ENCODE measurements around the gene GIGYF2. TPM values are rescaled to one million over a fixed set of nuclear protein-coding genes. Genes with fewer than 3 reads are reported as not detected.

GIGYF2 gene
- polyA plus RNA-seq, 1 of the 3 experiments (the other 2 are of a cell fraction), result 12.8 TPM

DNA sequence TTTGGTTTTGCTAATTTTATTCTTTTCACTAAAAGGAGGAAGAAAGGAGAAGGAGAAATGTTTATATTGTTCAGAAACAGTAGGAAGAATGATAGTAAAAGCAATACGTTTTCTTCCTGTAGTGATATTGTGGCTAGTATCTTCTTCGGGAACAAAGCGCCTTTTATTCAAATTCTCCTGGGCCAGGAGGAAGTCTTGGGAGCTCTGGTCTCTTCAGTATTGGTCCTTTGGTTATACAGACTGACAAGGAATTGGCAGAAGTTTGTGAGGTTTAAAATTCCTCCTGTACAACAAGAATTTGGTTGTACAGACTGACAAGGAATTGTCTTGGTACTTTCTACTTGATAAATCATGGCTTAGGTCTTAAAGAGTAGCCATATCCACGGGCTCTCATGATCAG lies 9.9 kb downstream of the GIGYF2 start:
- H3K9ac ChIP-seq, result no peak overlapping the region
- H2AFZ ChIP-seq (ENCODE audit: low read depth), result no peak overlapping the region
- H3K27me3 ChIP-seq (ENCODE audit: insufficient read depth), result no peaks in the 10 kb centered on the region
- no peak for DNase-seq
- ChIA-PET CTCF (interaction anchor here (1.6 kb wide), 1 partner anchor 96 kb away, joined by 4 read pairs; no protein-coding TSS in a partner anchor), POLR2A (no interaction called here)
- H3K4me3 ChIP-seq (ENCODE audit: low read depth in 2 of 2, low read length in 1 of 2), result no peak overlapping the region
- no peak overlapping the region for H3K27ac ChIP-seq (ENCODE audit: low read depth in 2 of 2, low read length in 1 of 2)
- H3F3A ChIP-seq (replicated peaks; ENCODE audit: insufficient read depth), result peaks cover 4% of the 10 kb centered on the region
- peaks cover 2 to 36% of the 10 kb centered on the region in 2 experiments for H3K36me3 ChIP-seq (replicated peaks in 1 of 2; ENCODE audit: control insufficient read depth in 1 of 2, insufficient read depth in 2 of 2, low read length in 1 of 2)
- WGBS (ENCODE audit: low lambda C conversion rate), result 97% methylated on average over 4 of the region's 4 CpGs
- TF ChIP-seq GABPA (IDR thresholded peaks at IDR 0.05; ENCODE audit: low read depth), result no peak
- TF ChIP-seq EP300 (IDR thresholded peaks at IDR 0.05; ENCODE audit: borderline replicate concordance in 1 of 2, low read depth in 1 of 2, low read length in 1 of 2), result no peak
- no peak for TF ChIP-seq NRF1 (IDR thresholded peaks at IDR 0.05; ENCODE audit: low read depth, low read length)
- TF ChIP-seq TEAD4 (IDR thresholded peaks at IDR 0.05; ENCODE audit: borderline replicate concordance, insufficient read depth), result no peak
- no peak for TF ChIP-seq RCOR1 (IDR thresholded peaks at IDR 0.05; ENCODE audit: low read length)
- no peak for TF ChIP-seq FOXJ3 (CRISPR knock-in tag; IDR thresholded peaks at IDR 0.05)
- TF ChIP-seq SMC3 (IDR thresholded peaks at IDR 0.05; ENCODE audit: low read depth, low read length), result no peak
- TF ChIP-seq FOSL2 (IDR thresholded peaks at IDR 0.05; ENCODE audit: borderline replicate concordance, low read depth), result no peak
- TF ChIP-seq, protein P1, sequence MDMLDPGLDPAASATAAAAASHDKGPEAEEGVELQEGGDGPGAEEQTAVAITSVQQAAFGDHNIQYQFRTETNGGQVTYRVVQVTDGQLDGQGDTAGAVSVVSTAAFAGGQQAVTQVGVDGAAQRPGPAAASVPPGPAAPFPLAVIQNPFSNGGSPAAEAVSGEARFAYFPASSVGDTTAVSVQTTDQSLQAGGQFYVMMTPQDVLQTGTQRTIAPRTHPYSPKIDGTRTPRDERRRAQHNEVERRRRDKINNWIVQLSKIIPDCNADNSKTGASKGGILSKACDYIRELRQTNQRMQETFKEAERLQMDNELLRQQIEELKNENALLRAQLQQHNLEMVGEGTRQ (IDR thresholded peaks at IDR 0.05; ENCODE audit: borderline replicate concordance, low read depth, low read length), result no peak
- H3K9me3 ChIP-seq, result no peaks in the 10 kb centered on the region
- peaks cover 93% of the 10 kb centered on the region for H3K79me2 ChIP-seq (ENCODE audit: insufficient read depth)
- H3K9me2 ChIP-seq, result no peaks in the 10 kb centered on the region
- H3K4me2 ChIP-seq, result no peak overlapping the region
- H4K20me1 ChIP-seq (ENCODE audit: insufficient read depth), result peaks cover 20% of the 10 kb centered on the region
- no peaks in the 10 kb centered on the region for H3K4me1 ChIP-seq (ENCODE audit: control insufficient read depth in 1 of 2, insufficient read depth in 2 of 2, low read depth in 1 of 2, low read length in 1 of 2)

DNA sequence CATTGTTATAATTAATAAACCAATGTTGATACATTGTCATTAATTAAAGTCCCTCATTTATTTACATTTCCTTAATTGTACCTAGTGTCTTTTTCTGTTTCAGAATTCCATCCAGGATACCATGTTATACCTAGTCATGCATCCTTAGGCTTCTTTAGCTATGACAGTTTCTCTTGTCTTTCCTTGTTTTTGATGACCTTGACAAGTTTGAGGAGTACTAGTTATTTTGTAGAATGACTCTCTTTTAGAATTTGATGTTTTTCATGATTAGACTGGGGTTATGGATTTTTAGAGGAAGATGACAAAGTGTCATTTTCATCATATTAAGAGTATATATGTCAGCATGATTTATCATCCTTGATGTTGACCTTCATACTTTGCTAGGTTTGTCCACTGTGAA lies 16.4 kb downstream of the GIGYF2 start:
- H4K20me1 ChIP-seq (ENCODE audit: insufficient read depth), result peaks cover 21% of the 10 kb centered on the region; the same call in 1 of the 2 replicates
- H3K79me2 ChIP-seq (ENCODE audit: insufficient read depth), result peaks cover 94% of the 10 kb centered on the region
- H3K36me3 ChIP-seq (replicated peaks in 1 of 2; ENCODE audit: control insufficient read depth in 1 of 2, insufficient read depth in 2 of 2, low read length in 1 of 2), result peaks cover 2 to 51% of the 10 kb centered on the region in 2 experiments
- no peak overlapping the region for H3K4me2 ChIP-seq
- no peaks in the 10 kb centered on the region for H3K9me2 ChIP-seq
- no peak overlapping the region for H3K27ac ChIP-seq (ENCODE audit: low read depth in 2 of 2, low read length in 1 of 2)
- TF ChIP-seq, protein P1 (IDR thresholded peaks at IDR 0.05; ENCODE audit: borderline replicate concordance, low read depth, low read length), result no peak
- TF ChIP-seq TCF12 (IDR thresholded peaks at IDR 0.05), result no peak
- TF ChIP-seq, protein P2, sequence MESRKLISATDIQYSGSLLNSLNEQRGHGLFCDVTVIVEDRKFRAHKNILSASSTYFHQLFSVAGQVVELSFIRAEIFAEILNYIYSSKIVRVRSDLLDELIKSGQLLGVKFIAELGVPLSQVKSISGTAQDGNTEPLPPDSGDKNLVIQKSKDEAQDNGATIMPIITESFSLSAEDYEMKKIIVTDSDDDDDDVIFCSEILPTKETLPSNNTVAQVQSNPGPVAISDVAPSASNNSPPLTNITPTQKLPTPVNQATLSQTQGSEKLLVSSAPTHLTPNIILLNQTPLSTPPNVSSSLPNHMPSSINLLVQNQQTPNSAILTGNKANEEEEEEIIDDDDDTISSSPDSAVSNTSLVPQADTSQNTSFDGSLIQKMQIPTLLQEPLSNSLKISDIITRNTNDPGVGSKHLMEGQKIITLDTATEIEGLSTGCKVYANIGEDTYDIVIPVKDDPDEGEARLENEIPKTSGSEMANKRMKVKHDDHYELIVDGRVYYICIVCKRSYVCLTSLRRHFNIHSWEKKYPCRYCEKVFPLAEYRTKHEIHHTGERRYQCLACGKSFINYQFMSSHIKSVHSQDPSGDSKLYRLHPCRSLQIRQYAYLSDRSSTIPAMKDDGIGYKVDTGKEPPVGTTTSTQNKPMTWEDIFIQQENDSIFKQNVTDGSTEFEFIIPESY (IDR thresholded peaks at IDR 0.05; ENCODE audit: borderline replicate concordance, low read depth), result no peak
- no peak for TF ChIP-seq TEAD4 (IDR thresholded peaks at IDR 0.05; ENCODE audit: borderline replicate concordance, insufficient read depth)
- TF ChIP-seq SIN3A (IDR thresholded peaks at IDR 0.05; ENCODE audit: borderline replicate concordance, low read depth, low read length), result no peak
- no peak for TF ChIP-seq MEF2A (IDR thresholded peaks at IDR 0.05; ENCODE audit: borderline replicate concordance, low read depth)
- no peak for TF ChIP-seq JUND (IDR thresholded peaks at IDR 0.05)
- TF ChIP-seq NRF1 (IDR thresholded peaks at IDR 0.05; ENCODE audit: low read depth, low read length), result no peak
- TF ChIP-seq RAD21 (IDR thresholded peaks at IDR 0.05; ENCODE audit: low read length), result no peak
- no peak for TF ChIP-seq GATA2 (CRISPR knock-in tag; IDR thresholded peaks at IDR 0.05)
- TF ChIP-seq, protein P3, sequence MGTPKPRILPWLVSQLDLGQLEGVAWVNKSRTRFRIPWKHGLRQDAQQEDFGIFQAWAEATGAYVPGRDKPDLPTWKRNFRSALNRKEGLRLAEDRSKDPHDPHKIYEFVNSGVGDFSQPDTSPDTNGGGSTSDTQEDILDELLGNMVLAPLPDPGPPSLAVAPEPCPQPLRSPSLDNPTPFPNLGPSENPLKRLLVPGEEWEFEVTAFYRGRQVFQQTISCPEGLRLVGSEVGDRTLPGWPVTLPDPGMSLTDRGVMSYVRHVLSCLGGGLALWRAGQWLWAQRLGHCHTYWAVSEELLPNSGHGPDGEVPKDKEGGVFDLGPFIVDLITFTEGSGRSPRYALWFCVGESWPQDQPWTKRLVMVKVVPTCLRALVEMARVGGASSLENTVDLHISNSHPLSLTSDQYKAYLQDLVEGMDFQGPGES (IDR thresholded peaks at IDR 0.05; ENCODE audit: low read depth, low read length), result no peak
- no peak for TF ChIP-seq TAF1 (IDR thresholded peaks at IDR 0.05; ENCODE audit: borderline replicate concordance, low read depth, low read length)
- no peak for TF ChIP-seq RXRA (IDR thresholded peaks at IDR 0.05; ENCODE audit: borderline replicate concordance, low read depth)
- TF ChIP-seq, protein P4, sequence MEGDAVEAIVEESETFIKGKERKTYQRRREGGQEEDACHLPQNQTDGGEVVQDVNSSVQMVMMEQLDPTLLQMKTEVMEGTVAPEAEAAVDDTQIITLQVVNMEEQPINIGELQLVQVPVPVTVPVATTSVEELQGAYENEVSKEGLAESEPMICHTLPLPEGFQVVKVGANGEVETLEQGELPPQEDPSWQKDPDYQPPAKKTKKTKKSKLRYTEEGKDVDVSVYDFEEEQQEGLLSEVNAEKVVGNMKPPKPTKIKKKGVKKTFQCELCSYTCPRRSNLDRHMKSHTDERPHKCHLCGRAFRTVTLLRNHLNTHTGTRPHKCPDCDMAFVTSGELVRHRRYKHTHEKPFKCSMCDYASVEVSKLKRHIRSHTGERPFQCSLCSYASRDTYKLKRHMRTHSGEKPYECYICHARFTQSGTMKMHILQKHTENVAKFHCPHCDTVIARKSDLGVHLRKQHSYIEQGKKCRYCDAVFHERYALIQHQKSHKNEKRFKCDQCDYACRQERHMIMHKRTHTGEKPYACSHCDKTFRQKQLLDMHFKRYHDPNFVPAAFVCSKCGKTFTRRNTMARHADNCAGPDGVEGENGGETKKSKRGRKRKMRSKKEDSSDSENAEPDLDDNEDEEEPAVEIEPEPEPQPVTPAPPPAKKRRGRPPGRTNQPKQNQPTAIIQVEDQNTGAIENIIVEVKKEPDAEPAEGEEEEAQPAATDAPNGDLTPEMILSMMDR (IDR thresholded peaks at IDR 0.05), result no peak
- TF ChIP-seq, protein P5, sequence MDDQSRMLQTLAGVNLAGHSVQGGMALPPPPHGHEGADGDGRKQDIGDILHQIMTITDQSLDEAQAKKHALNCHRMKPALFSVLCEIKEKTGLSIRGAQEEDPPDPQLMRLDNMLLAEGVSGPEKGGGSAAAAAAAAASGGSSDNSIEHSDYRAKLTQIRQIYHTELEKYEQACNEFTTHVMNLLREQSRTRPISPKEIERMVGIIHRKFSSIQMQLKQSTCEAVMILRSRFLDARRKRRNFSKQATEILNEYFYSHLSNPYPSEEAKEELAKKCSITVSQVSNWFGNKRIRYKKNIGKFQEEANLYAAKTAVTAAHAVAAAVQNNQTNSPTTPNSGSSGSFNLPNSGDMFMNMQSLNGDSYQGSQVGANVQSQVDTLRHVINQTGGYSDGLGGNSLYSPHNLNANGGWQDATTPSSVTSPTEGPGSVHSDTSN (IDR thresholded peaks at IDR 0.05), result no peak
- H3K9ac ChIP-seq, result no peak overlapping the region
- no peak for DNase-seq
- CTCF ChIA-PET, result no interaction called here
- H3F3A ChIP-seq (replicated peaks; ENCODE audit: insufficient read depth), result peaks cover 5% of the 10 kb centered on the region
- POLR2A ChIA-PET, result no interaction called here
- H3K9me3 ChIP-seq, result no peaks in the 10 kb centered on the region
- H3K4me3 ChIP-seq (ENCODE audit: low read depth in 2 of 2, low read length in 1 of 2), result no peak overlapping the region
- no peaks in the 10 kb centered on the region for H3K27me3 ChIP-seq (ENCODE audit: insufficient read depth)
- no peak overlapping the region for H2AFZ ChIP-seq (ENCODE audit: low read depth)
- H3K4me1 ChIP-seq (ENCODE audit: control insufficient read depth in 1 of 2, insufficient read depth in 2 of 2, low read depth in 1 of 2, low read length in 1 of 2), result peaks cover 0 to 4% of the 10 kb centered on the region in 2 experiments; a peak in 1 of 4 replicates
